Stimulated activated CD8-positive, alpha-beta memory T cell treated with anti-CD3 and anti-CD28 coated beads, Interleukin-12 subunit alpha, Interleukin-12 subunit beta, amount 100 ng/mL, for 24 hours (primary cell): ENCODE data around the gene OCA2.

ENCODE experiments used
- DNase-seq: peaks from one replicate; pipeline ENCODE4 v3.0.0-alpha.2; 2020; ENCODE audit errors: extremely low read depth

Gene OCA2

GRCh38 chr15:27817258-27817657, 281.9 kb downstream of the OCA2 start:
- DNase-seq: no peak

GRCh38 chr15:27816790-27817189, 282.3 kb downstream of the OCA2 start:
- no peak for DNase-seq

- DNase-seq: no peak
These were observed 284.1 kb downstream of the OCA2 start for GRCh38 chr15:27815035-27815434.

- no peak for DNase-seq
These were observed 286.0 kb downstream of the OCA2 start for GRCh38 chr15:27813139-27813538.

DNA sequence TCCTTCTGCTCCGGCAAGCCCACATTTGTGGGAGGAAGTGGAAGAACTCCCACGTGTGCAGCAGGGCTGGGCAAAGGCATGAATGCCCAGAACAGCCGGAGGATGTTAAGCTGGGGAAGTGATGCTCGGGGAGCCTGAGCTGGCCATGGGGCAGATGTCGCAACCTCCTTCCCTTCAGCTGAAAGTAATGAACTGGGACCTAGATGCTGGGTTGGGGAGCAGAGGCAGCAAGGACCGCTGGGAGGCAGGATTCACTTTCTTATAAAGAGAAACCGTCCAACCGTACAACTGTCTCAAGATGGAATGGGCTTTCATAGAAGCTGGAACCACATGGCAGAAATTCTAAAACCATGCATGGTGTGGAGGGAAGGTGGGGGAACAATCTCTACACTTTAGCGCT, 290.9 kb downstream of the OCA2 start:
- DNase-seq: no peak

GRCh38 chr15:27807335-27807734, 291.8 kb downstream of the OCA2 start:
- DNase-seq: no peak

DNA sequence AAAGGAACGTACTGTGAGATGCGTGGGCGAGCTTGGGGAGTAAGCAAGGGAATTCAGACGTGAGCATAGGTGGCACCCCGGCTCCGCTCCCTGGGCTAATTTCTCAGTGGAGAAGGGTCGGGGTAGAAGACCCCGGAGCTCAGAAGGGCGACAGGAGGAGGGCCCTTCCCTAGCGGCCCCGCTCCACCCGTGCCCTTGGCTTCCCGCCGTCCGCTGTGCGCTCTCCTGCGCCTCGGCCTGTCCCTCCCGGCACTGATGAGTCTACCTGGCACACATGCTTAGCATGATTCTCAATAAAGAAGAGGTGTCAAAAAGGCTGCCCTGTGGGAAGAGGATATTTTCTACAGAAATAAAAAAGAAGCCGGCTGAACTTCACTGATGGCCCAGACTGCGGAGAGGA, 292.7 kb downstream of the OCA2 start:
- no peak for DNase-seq

DNA sequence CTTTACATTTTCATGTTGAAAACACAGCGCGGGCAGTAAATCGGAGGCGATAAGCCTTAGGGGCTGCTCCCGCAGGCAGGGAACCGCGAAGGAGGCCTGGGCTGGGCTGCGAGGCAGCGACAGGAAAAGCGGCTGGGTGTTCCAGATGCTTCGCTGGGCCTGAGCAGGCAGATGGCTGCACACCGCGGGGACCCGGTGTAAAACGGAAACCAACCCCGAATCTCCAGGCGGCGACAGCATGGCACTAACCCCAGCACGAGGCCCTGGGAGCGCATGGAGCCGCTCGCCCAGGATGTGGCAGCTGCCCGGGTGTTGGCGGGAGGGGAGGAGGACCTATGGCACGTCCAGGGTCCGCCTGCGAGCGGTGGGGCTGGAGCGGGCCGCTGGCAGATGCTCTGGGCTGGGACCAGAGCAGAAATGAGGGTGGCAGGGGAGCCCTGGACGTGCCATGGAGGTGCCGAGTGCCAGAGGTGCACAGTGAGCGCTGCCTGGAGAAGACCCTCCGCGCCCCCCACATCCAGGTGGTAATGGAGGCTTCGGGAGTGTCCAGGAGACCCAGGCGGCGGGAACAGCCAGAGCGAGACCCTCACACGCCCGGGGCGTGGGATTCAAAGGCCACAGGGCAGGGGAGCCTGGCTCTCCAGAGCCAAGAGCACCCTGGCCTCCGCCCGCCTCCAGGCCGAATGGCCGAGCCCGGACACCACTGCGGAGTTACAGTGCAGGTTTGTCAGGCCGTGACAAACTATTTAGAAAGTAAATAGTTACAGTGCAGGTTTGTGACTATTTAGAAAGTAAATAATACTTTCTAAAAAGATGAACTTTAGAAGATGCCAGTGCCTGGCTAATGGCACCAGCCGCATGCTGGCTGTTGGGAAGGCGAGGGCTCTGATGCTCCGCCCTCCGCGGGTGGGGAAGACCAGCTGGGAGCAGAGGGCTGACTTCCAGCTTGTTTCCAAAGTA, 293.6 kb downstream of the OCA2 start:
- no peak for DNase-seq

- DNase-seq: no peak
These were observed 294.4 kb downstream of the OCA2 start for GRCh38 chr15:27804569-27805260.

DNA sequence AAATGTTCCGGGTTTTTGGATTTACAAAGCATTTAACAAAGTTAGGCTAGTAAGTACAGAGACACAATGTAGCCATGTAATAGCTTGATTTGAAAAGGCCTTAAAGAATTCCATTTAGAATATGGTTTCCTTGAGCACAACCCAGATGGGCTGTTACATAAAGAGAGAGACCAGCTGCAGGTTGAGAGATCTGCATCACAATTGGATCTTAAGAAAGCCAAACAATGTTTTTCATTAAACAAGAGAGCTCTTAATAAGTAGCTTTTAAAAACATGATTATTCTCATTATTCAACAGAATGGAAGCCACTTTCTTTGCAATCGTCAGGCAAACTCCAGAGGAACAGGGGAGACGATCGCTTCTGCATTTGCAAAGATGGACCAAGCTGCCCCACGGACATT, 300.3 kb downstream of the OCA2 start:
- DNase-seq: no peak

DNA sequence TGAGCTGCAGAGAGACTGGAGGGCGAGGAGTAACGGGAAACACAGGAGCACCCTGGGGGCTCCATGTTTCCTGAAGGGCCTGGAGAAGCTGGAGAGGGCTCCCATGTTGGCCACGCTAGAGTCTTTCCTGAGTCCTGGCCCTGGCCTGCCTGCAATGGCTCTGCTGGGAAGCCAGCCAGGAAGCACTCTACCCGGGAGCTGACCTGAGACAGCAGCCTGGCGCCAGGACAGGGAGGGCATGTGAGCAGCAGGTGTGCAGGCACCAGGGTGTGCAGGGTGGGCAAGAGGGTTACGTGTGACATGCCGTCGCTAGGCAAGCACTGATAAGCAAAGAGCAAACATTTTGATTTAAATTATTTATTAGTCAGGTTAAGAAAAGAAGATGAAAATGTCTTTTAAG, 301.4 kb downstream of the OCA2 start:
- DNase-seq: no peak

DNA sequence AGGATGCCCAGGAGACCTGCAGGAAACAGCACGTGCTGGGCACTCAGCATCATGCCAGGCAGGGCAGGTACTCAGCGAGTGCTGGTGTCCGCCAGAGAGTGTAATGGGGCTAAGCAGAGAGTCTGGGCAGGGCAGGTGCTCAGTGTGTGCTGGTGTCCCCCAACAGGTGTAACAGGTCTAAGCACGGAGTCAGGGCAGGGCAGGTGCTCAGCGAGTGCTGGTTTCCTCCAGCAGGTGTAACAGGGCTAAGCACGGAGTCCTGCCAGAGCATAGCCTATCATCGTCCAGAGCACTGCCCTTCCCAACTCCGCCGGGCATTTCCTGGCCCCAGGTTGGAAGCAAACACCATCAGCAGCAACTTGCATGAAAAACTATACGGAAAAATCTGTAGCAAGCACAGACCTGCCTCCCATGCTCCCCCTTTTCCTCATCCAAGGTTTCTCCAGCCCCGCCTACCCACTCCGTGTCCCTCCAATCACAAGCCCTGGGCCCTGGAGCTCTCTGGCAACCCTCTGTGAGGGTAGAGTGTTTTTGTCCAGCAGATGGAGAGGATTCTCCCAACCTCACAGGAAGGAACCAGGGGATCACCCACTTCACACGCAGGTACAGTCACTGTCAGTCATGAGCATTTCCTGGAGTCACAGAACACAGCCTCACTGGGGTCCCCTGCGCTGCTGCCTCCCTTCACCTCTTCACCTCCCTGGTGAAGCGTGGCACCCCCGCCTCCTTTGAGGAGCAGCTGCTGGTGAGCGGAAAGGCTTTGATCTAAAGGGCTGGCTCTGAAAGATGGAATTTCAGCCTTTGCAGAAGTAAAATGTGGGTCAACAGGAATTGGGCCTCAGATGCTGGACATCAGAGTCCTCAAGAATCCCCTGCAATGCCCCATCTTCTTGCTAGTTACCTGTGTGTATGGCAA, 302.5 kb downstream of the OCA2 start:
- DNase-seq: no peak

GRCh38 chr15:27792756-27793264, 306.3 kb downstream of the OCA2 start:
- no peak for DNase-seq

DNA sequence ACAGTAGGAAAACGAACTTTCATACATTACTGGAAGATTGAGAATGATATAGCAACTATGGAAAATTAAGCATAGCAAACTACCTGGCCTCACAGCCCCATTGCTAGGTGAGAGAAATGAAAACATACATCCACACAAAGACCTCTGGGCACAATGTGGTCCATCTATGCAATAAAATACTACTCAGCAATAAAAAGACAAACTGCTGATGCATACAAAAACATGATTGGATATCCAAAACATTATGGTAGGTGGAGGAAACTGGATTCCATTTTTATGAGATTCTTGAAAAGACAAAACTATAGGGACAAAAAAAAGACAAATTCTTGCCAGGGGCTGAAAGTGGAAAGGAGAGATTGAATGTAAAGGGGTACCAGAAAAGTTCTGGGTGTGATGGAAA, 308.8 kb downstream of the OCA2 start:
- no peak for DNase-seq

DNA sequence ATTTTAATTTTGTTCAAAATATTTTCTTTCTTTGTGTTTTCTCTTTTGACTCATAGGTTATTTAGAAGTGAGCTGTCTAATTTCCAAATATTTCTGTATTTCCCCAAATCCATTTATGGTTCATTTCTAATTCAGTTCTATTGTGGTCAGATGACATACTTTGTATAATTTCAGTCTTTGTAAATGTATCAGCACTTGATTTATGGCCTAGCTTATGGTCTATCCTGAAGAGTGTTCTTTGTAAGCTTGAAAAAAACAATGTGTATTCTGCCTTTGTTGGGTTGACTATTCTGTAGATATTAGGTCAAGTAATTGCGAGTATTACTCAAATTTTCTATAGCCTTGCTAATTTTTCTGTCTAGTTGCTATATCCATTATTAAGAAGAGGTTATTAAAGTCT, 311.2 kb downstream of the OCA2 start:
- no peak for DNase-seq

GRCh38 chr15:27784107-27784506, 315.0 kb downstream of the OCA2 start:
- no peak for DNase-seq

DNA sequence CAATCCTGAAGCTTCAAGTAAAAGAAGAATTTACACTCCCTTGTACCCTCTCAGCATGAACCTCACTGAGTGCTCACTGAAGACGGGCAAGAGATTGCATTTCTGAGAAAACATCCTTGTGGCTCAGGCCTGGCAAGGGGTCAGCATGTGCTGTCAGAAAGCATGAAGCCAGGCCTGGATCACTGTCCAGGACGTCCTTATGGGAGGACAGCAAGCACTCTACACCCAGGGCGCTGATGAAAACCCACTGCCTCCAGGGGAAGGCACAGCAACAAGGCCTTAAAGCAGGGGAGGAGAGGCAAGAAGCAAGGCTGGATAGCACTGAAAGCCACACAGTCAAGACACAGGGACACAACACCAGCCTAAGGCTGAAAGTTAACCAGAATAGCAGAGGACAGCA, 315.4 kb downstream of the OCA2 start:
- DNase-seq: no peak

DNA sequence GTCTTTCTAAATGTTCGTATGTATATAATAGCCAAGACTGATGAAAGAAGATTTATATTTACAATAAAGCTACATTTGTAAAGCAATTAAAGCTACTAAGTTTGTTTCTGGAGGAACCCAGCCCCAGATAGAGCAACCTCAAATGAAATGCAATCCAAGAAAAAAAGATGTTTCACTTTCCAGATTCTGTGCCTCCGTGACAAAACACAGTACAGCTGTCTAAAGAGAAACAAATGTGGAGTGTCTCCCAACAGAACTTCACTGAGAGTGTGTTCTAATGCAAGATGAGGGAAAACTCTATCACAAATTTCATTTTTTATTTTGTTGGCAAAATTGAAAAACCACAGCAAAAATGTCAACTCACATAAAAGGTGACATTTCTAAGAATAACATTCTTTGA, 317.0 kb downstream of the OCA2 start:
- no peak for DNase-seq

GRCh38 chr15:27776501-27776900, 322.6 kb downstream of the OCA2 start:
- no peak for DNase-seq

DNA sequence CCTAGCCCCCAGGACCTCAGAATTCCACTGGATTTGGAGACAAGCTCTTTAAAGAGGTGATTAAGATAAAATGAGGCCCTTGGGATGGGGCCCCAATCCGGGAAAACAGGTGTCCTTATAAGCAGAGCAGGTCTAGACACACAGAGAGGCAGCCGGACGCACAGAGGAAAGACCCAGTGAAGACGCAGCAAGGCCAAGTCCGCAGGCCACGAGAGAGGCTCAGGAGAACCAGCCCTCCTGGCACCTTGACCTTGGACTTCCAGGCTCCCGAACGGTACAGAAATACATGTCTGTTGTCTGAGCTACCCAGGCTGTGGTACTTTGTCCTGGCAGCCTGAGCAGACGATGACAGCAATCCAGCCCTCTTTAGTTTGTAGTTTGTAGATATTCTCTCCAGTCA, 324.5 kb downstream of the OCA2 start:
- no peak for DNase-seq

DNA sequence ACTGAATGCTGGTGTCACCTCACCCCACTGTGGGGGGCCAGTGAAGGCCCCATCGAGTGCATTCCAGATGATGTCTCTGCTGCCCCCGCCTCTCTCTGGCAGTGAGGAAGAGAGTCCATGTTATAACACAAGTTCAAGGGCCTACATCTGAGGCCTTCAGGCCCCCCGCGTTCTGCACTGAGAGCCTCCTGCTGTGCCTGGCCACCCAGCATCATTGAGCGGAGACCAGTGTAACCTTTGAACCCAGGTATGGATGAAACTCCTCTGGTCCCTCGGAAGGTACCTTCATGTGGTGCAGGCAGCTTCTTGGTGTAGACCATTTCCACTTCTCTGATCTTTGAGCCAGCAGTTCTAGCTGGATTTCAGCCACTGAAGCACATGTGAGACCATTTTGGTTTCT, 324.9 kb downstream of the OCA2 start:
- no peak for DNase-seq

DNA sequence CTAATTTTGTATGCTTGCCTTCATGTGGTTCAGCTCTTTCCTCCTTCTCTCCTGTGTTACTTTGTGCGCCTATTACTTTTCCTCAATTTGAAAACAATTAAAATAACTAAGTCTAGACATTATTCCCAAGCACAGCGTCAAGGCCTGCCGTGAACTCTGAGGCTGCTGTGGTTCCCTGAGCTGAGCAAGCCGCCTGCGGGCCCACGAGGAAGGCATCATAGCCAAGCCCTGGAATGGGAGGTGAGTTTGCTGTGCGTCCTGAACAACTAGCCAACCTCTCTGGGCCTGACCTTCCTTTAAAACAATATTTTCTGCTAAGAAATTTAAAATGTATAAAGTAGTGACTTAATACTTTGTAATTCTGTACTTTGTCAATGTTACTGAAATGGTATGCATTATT, 327.2 kb downstream of the OCA2 start:
- no peak for DNase-seq
